Activated CD4-positive, alpha-beta T cell treated with anti-CD3 and anti-CD28 coated beads, Interleukin-2, amount 10 ng/mL, durations not matched to agents 7 days and 5 days (primary cell): ENCODE data around the gene REV3L. TPM values are rescaled to one million over a fixed set of nuclear protein-coding genes. Genes with fewer than 3 reads are reported as not detected.

Experiments
- CTCF ChIA-PET: fragments of 350-600 bp; sonication (Branson Sonifier 250); formaldehyde crosslinking; loops from one replicate; lab custom pipeline; 2021; ENCODE audit warnings: antibody characterized with exemption; lab: Charles Lee
- POLR2A ChIA-PET: fragments of 350-600 bp; sonication (Branson Sonifier 250); formaldehyde crosslinking; loops from one replicate; lab custom pipeline; 2021; ENCODE audit warnings: antibody characterized with exemption; lab: Charles Lee
- DNase-seq: peaks from one replicate; pipeline ENCODE4 v3.0.0-alpha.2; 2020
- H3K27ac Mint-ChIP-seq: one replicate; pipeline ENCODE4 v1.8.0; 2021; ENCODE audit warnings: mild to moderate bottlenecking, moderate library complexity, mixed read lengths
- H3K27me3 Mint-ChIP-seq: one replicate; pipeline ENCODE4 v1.8.0; 2021; ENCODE audit warnings: mixed read lengths
- H3K36me3 Mint-ChIP-seq: one replicate; pipeline ENCODE4 v1.8.0; 2021; ENCODE audit warnings: low read depth, mixed read lengths
- H3K4me1 Mint-ChIP-seq: one replicate; pipeline ENCODE4 v1.8.0; 2021; ENCODE audit warnings: mixed read lengths
- H3K4me3 Mint-ChIP-seq: one replicate; pipeline ENCODE4 v1.8.0; 2021; ENCODE audit warnings: mild to moderate bottlenecking, moderate library complexity, mixed read lengths
- H3K9me3 Mint-ChIP-seq: one replicate; pipeline ENCODE4 v1.8.0; 2021; ENCODE audit warnings: mixed read lengths
- total RNA-seq, 2 experiments: library from RNA; stranded (reverse); gene quantifications; one replicate each; pipeline ENCODE4 v1.2.3, GENCODE V29; 2021

The REV3L gene
- total RNA-seq, 2 experiments from 2014 or later = 26.1 to 38.9 TPM

DNA sequence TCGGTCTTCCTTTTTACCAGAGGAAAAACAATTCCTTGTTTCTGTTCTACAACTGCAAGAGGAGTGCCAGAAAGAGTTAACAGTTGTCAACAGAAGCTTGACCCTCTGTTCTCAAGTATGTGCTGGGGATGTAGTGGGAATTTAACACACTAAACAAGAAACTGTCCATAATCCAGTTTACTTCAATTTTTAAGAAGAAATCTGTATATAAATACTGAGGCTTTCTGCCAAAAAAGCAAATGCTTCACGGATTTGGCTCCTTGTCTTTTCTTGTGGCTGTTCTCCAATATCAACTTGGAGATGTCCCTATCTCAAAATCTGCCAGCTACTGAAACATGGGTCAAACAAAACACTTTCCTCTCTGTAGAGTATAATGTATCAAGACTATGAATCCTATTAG, 26.8 kb downstream of the REV3L start:
- no peak overlapping the region for H3K4me3 Mint-ChIP-seq
- peaks cover 34% of the 10 kb centered on the region for H3K36me3 Mint-ChIP-seq
- ChIA-PET CTCF (no interaction called here), POLR2A (no interaction called here)
- H3K27ac Mint-ChIP-seq = no peak overlapping the region
- H3K4me1 Mint-ChIP-seq = peaks cover 2% of the 10 kb centered on the region
- no peak for DNase-seq
- H3K9me3 Mint-ChIP-seq = peaks cover 18% of the 10 kb centered on the region
- H3K27me3 Mint-ChIP-seq = no peaks in the 10 kb centered on the region

DNA sequence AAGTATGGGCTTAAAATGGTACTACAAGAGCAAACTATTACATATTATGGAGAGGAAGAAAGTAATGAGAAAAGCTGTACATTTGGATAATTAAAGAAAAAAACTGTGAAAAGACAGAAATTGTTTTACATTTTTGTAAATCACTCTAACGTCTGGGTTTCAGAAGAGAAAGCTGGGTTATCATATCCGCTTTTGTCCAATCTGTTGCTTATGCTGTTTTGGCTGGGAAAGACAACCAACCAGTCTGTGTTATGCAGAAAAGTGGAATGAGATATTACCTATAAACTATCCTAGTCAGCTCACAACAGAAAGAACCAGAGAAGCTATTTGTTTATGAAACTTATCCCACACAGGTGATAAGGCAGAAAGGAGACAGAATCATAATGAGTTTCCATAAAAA, 32.4 kb downstream of the REV3L start:
- Mint-ChIP-seq H3K27ac (no peak overlapping the region), H3K27me3 (no peaks in the 10 kb centered on the region), H3K9me3 (no peaks in the 10 kb centered on the region), H3K4me3 (no peak overlapping the region), H3K4me1 (peaks cover under 1% of the 10 kb centered on the region), H3K36me3 (peaks cover 6% of the 10 kb centered on the region)
- POLR2A ChIA-PET = no interaction called here
- no peak for DNase-seq
- CTCF ChIA-PET = interaction anchor here (0.6 to 0.7 kb wide), 2 partner anchors 69 to 107 kb away, joined by 3 to 4 read pairs; no protein-coding TSS in a partner anchor

DNA sequence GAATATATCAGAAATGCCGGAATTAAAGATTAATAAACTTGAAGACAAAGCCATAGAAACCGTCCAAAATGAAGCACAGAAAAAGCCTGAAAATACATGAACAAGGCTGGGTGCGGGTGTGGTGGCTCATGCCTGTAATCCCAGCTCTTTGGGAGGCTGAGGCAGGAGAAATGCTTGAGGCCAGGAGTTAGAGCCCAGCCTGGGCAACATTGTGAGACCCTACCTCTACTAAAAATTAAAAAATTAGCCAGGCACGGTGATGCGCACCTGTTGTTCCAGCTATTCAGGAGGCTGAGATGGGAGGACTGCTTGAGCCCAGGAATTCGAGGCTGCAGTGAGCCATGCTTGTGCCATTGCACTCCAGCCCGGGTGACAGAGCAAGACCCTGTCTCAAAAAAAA, 32.9 kb downstream of the REV3L start:
- H3K9me3 Mint-ChIP-seq = no peaks in the 10 kb centered on the region
- peaks cover 2% of the 10 kb centered on the region for H3K4me1 Mint-ChIP-seq
- H3K27ac Mint-ChIP-seq = no peak overlapping the region
- peaks cover 6% of the 10 kb centered on the region for H3K36me3 Mint-ChIP-seq
- no peak overlapping the region for H3K4me3 Mint-ChIP-seq
- ChIA-PET CTCF (interaction anchor here (0.6 to 1.1 kb wide), 2 partner anchors 11 to 69 kb away, joined by 4 to 5 read pairs; no protein-coding TSS in a partner anchor), POLR2A (no interaction called here)
- no peaks in the 10 kb centered on the region for H3K27me3 Mint-ChIP-seq
- DNase-seq = no peak

DNA sequence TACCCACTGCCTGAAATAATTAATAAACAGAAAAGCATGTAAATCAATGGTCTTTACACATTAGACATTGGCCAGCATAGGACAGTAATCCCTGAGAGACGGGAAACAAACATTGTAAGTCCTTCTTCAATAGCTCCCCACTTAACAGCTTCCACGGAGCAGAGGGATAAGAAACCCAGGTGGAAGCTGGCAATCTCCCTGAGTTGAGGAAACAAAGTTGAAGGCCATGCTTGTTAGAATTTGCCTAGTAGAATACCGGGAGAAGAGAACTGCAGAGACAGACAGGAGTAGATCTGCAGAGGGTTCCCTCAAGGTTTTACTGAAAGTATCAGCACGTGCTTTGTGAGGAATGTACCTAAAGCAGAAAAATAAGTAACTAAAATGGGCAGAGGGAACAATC, 33.9 kb downstream of the REV3L start:
- ChIA-PET POLR2A (no interaction called here), CTCF (interaction anchor here (1.1 kb wide), 1 partner anchor 12 kb away, joined by 5 read pairs; no protein-coding TSS in a partner anchor)
- Mint-ChIP-seq H3K27me3 (no peaks in the 10 kb centered on the region), H3K27ac (no peak overlapping the region), H3K9me3 (no peaks in the 10 kb centered on the region), H3K4me3 (no peak overlapping the region), H3K36me3 (peaks cover 4% of the 10 kb centered on the region), H3K4me1 (peaks cover 2% of the 10 kb centered on the region)
- no peak for DNase-seq

DNA sequence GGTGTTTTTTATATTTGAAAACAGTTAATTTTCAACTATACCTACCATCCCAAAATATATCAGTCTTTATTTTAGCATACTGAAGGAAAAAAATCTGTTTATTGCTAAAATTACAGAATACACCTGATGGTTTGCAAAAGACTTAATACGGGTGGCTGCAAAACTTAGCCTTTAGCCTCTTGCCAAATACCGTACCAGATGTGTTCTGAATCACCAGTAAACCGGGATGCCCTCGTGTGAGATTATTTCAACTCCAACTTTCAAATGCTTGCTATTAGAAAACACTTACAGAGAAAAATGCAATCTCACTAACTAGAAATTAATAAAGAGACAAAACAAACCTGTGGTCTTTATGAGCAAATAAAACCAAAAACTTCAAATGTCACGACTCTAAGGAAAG, 36.0 kb downstream of the REV3L start:
- no peak overlapping the region for H3K4me3 Mint-ChIP-seq
- ChIA-PET CTCF (no interaction called here), POLR2A (no interaction called here)
- no peaks in the 10 kb centered on the region for H3K9me3 Mint-ChIP-seq
- no peak for DNase-seq
- peaks cover 6% of the 10 kb centered on the region for H3K4me1 Mint-ChIP-seq
- no peaks in the 10 kb centered on the region for H3K27me3 Mint-ChIP-seq
- H3K36me3 Mint-ChIP-seq = peaks cover 5% of the 10 kb centered on the region
- no peak overlapping the region for H3K27ac Mint-ChIP-seq

DNA sequence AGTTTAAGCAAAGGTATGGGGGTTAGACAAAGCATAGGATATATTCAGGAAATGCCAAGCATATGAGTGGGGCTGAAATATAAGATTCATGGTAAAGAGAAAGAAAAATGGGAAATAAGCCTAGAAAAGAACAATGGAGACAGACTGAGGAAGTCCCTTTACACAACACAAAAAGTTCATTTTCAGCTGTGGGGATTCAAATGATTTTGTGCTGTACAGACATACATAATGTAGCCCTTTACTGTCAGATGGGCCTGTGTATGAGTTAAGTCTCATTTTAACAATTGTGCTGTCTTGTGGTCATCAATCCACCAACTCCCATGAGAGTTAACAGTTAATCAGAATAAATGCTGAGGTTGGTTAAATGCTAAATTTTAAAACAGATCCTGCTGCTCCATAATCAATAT, 37.2 kb downstream of the REV3L start:
- Mint-ChIP-seq H3K27me3 (no peaks in the 10 kb centered on the region), H3K9me3 (no peaks in the 10 kb centered on the region), H3K4me3 (no peak overlapping the region), H3K36me3 (peaks cover 5% of the 10 kb centered on the region), H3K27ac (no peak overlapping the region), H3K4me1 (peaks cover 9% of the 10 kb centered on the region)
- POLR2A ChIA-PET = no interaction called here
- no peak for DNase-seq
- CTCF ChIA-PET = interaction anchor here (0.6 kb wide), 1 partner anchor 34 kb away, joined by 3 read pairs; no protein-coding TSS in a partner anchor

DNA sequence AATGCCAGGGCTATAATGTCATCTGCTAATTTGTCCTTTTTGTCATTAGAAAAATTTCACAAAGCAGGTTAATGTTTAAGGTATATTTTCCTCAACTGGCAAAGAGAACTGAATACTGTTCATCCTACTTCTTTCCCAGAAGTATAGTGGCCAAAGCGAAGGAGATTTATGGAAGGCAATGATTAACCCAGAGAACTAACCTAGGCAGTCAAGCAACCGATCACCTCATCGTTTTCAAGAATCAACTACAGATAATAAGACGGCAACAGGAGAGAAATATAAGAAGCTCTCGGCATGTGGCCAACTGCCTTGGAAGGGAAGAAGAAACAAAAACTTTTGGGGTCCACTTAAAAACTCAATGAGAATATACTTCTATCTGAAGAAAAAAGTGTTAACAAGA, 38.2 kb downstream of the REV3L start:
- H3K4me1 Mint-ChIP-seq = peaks cover 9% of the 10 kb centered on the region
- no peaks in the 10 kb centered on the region for H3K27me3 Mint-ChIP-seq
- no peak overlapping the region for H3K4me3 Mint-ChIP-seq
- ChIA-PET POLR2A (no interaction called here), CTCF (interaction anchor here (0.9 kb wide), 1 partner anchor 94 kb away, joined by 3 read pairs; no protein-coding TSS in a partner anchor)
- DNase-seq = no peak
- peaks cover 4% of the 10 kb centered on the region for H3K36me3 Mint-ChIP-seq
- no peaks in the 10 kb centered on the region for H3K9me3 Mint-ChIP-seq
- no peak overlapping the region for H3K27ac Mint-ChIP-seq

DNA sequence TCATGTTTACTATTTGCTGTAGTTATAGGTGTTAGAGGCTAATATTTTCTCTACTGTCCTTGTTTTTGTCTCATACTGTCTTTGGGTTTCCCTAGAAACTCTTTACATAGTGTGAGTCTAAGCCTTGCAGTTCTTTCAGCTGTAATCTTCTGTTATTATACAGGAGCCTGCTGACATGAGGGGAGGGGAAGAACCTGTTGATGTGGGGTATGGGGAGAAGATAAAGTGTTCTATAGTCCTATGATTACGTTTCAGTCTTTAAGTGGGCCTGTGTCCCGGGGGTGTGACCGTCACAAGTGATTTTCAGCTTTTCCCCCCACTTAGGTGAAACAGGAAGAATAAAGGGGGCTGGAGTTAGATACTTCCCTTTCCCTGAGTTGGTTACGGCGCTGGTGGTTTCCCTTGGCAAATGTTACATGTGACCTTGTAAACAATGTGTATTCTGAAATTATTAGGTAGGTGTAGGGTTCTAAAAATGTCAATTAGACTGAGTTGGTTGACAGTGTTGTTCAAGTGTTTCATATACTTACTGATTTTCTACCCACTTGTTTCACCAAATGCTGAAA, 41.3 kb downstream of the REV3L start:
- CTCF ChIA-PET = no interaction called here
- H3K4me3 Mint-ChIP-seq = no peak overlapping the region

DNA sequence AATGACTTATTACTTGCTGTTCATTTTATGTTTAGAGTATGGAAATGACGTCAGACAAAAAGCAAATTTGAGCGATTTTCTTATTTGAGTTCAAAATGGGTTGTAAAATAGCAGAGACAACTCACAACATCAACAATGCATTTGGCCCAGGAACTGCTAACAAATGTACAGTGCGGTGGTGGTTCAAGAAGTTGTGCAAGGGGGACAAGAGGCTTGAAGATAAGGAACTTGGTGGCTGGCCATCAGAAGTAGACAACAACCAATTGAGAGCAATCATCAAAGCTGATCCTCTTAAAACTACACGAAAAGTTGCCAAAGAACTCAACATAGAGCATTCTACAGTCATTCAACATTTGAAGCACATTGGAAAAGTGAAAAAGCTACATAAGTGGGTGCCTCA, 43.8 kb downstream of the REV3L start:
- H3K9me3 Mint-ChIP-seq = peaks cover 4% of the 10 kb centered on the region
- ChIA-PET POLR2A (interaction anchor here (0.6 kb wide), 1 partner anchor 716 kb away, joined by 4 read pairs; no protein-coding TSS in a partner anchor), CTCF (no interaction called here)
- H3K27me3 Mint-ChIP-seq = no peaks in the 10 kb centered on the region
- no peak for DNase-seq
- H3K27ac Mint-ChIP-seq = no peak overlapping the region
- H3K4me3 Mint-ChIP-seq = no peak overlapping the region
- peaks cover 18% of the 10 kb centered on the region for H3K4me1 Mint-ChIP-seq
- peaks cover 7% of the 10 kb centered on the region for H3K36me3 Mint-ChIP-seq

More for the DNA sequence above, 41.3 kb downstream of the REV3L start:
- H3K27ac Mint-ChIP-seq = no peak overlapping the region
- POLR2A ChIA-PET = no interaction called here
- no peak for DNase-seq
- peaks cover 9% of the 10 kb centered on the region for H3K4me1 Mint-ChIP-seq
- H3K36me3 Mint-ChIP-seq = peaks cover 2% of the 10 kb centered on the region
- H3K9me3 Mint-ChIP-seq = no peaks in the 10 kb centered on the region
- H3K27me3 Mint-ChIP-seq = no peaks in the 10 kb centered on the region

DNA sequence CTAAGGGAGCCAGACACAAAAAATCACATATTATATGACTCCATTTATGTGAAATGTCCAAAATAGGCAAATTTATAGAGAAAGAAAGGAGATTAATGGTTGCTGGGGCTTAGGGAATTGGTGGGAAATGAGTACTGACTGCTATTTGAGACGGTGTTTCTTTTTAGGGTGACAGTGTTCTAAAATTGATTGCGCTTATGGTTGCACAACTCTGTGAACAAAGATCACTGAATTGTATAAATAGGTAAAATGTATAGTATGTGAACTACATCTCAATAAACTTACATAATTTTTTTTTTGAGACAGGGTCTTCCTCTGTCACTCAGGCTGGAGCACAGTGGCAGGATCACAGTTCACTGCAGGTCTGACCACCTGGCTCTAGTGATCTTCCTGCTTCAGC, 45.4 kb downstream of the REV3L start:
- ChIA-PET CTCF (interaction anchor here (0.6 kb wide), 1 partner anchor 20 kb away, joined by 3 read pairs; no protein-coding TSS in a partner anchor), POLR2A (no interaction called here)
- Mint-ChIP-seq H3K4me1 (peaks cover 25% of the 10 kb centered on the region), H3K4me3 (no peak overlapping the region), H3K27me3 (no peaks in the 10 kb centered on the region), H3K9me3 (peaks cover 10% of the 10 kb centered on the region), H3K27ac (no peak overlapping the region), H3K36me3 (peaks cover 13% of the 10 kb centered on the region)
- no peak for DNase-seq

DNA sequence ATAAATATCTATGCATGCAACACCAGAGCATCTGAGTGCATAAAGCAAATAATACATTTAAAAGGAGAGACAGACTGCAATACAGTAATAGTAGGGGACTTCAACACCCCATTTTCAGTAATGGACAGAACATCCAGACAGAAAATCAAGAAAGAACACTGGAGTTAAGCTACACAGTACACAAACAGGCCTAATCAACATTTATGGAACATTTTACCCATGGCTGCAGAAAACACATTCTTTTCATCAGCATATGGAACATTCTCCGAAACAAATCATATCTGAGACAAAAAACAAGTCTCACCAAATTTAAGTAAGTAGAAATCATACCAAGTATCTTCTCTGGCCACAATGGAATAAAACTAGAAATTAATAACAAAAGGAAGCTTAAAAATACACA, 50.5 kb downstream of the REV3L start:
- POLR2A ChIA-PET = no interaction called here
- CTCF ChIA-PET = no interaction called here
- no peak overlapping the region for H3K4me3 Mint-ChIP-seq
- no peak overlapping the region for H3K27ac Mint-ChIP-seq
- DNase-seq = no peak
- H3K36me3 Mint-ChIP-seq = peaks cover 41% of the 10 kb centered on the region
- peaks cover 29% of the 10 kb centered on the region for H3K9me3 Mint-ChIP-seq
- peaks cover 29% of the 10 kb centered on the region for H3K4me1 Mint-ChIP-seq
- no peaks in the 10 kb centered on the region for H3K27me3 Mint-ChIP-seq

DNA sequence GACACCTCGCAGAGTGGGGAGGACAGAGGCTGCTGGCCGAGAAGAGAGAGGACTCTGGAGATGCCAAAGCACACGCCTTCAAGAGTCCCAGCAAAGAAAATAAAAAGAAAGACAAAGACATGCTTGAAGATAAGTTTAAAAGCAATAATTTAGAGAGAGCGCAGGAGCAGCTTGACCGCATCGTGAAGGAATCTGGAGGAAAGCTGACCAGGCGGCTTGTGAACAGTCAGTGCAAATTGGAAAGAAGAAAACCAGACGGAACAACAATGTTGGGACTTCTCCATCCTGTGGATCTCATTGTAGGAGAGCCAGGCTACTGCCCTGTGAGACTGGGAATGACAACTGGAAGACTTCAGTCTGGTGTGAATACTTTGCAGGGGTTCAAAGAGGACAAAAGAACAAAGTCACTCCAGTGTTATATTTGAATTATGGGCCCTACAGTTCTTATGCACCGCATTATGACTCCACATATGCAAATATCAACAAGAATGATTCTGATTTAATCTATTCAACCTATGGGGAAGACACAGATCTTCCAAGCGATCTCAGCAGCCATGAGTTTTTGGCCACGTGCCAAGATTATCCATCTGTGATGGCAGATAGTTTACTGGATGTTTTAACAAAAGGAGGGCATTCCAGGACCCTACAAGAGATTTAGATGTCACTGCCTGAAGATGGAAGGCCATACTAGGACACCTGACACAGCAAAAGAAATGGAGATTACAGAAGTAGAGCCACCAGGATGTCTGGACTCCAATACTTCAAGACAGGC, 52.2 kb downstream of the REV3L start:
- Mint-ChIP-seq H3K36me3 (peaks cover 42% of the 10 kb centered on the region), H3K9me3 (peaks cover 28% of the 10 kb centered on the region), H3K4me1 (peaks cover 30% of the 10 kb centered on the region), H3K4me3 (no peak overlapping the region), H3K27ac (no peak overlapping the region), H3K27me3 (no peaks in the 10 kb centered on the region)
- POLR2A ChIA-PET = no interaction called here
- CTCF ChIA-PET = interaction anchor here (0.7 kb wide), 1 partner anchor 21 kb away, joined by 3 read pairs; no protein-coding TSS in a partner anchor
- DNase-seq = no peak

DNA sequence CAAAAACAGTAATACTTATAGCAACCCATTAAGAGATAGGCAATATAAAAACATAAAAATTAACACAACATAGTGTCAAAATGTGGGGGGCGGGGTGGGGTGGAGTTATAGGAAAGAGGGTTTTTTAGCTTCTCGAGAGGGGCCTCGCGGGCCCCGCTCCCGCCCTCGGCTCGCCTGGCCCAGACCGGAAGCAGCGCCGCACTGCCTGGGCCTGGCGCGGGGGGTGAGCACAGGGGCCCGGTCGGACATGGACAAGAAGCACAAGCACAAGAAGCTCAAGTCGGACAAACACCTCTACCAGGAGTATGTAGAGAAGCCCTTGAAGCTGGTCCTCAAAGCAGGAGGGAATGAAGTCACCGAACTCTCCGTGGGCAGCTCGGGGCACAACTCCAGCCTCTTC, 53.4 kb downstream of the REV3L start:
- H3K27ac Mint-ChIP-seq = no peak overlapping the region
- no peak overlapping the region for H3K4me3 Mint-ChIP-seq
- no peaks in the 10 kb centered on the region for H3K27me3 Mint-ChIP-seq

More for the DNA sequence above, 53.4 kb downstream of the REV3L start:
- peaks cover 40% of the 10 kb centered on the region for H3K36me3 Mint-ChIP-seq
- ChIA-PET CTCF (interaction anchor here (0.6 to 0.7 kb wide), 3 partner anchors 109 to 748 kb away, joined by 3 to 4 read pairs (median 3); no protein-coding TSS in a partner anchor), POLR2A (no interaction called here)
- peaks cover 26% of the 10 kb centered on the region for H3K9me3 Mint-ChIP-seq
- DNase-seq = no peak
- H3K4me1 Mint-ChIP-seq = peaks cover 25% of the 10 kb centered on the region
